ENCODE data around the gene CDKN2B.

CDKN2B gene

GRCh38 chr9:21993893-21994555 is 15.1 kb downstream of the CDKN2B start, which contains the start of gene CDKN2A:
TSS of gene CDKN2A (minus strand) at chr9:21994392.
- DNase-seq (ENCODE audit: low read depth) = no peak

GRCh38 chr9:21993007-21993406 is 16.1 kb downstream of the CDKN2B start:
- DNase-seq (ENCODE audit: low read depth) = no peak

- DNase-seq (ENCODE audit: low read depth) = no peak
Measured at GRCh38 chr9:21991072-21991959, 17.8 kb downstream of the CDKN2B start.

DNA sequence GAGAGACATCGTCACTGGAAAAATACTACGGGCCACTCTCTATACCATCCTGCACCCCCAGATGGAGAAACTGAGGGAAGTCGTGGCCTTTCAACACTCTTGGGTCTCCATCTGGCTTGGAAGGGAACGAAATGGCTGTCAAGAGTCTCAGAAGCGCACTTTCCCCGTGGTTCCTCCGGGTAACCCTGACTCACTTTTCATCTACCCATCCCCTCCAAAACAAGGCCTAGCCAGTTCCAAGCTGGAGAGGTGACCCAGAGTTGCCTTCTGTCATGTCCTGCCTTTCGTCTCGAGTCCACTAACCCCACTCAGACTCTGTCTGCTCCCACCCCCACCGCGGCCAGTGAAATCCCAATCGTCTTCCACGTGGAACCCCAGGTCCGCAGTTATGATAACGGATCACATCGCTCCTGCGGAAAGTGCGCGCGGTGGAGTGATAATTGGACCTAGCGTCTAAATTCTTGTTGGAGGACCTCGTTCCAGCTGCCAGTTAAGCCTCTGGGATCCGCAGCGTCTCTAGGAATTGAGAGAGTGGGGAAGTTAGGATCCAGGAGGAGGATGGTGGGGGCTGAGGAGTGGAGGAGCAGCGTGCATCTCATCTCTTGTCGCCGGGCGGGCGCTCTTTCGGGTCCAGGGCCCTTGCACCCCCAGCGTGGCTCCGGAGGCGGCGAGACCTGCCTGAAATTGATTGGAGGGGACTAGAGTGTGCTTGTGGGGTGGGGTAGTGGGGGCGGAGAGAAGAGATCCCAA is 19.5 kb downstream of the CDKN2B start:
- DNase-seq (ENCODE audit: low read depth) = no peak

- DNase-seq (ENCODE audit: low read depth) = no peak
Measured at GRCh38 chr9:21988056-21988990, 20.8 kb downstream of the CDKN2B start.

- DNase-seq (ENCODE audit: low read depth) = no peak
Measured at GRCh38 chr9:21985964-21986667, 23.0 kb downstream of the CDKN2B start.

- no peak for DNase-seq (ENCODE audit: low read depth)
Measured at GRCh38 chr9:21984101-21984500, 25.0 kb downstream of the CDKN2B start.

- no peak for DNase-seq (ENCODE audit: low read depth)
Measured at GRCh38 chr9:21983561-21983935, 25.6 kb downstream of the CDKN2B start.

DNA sequence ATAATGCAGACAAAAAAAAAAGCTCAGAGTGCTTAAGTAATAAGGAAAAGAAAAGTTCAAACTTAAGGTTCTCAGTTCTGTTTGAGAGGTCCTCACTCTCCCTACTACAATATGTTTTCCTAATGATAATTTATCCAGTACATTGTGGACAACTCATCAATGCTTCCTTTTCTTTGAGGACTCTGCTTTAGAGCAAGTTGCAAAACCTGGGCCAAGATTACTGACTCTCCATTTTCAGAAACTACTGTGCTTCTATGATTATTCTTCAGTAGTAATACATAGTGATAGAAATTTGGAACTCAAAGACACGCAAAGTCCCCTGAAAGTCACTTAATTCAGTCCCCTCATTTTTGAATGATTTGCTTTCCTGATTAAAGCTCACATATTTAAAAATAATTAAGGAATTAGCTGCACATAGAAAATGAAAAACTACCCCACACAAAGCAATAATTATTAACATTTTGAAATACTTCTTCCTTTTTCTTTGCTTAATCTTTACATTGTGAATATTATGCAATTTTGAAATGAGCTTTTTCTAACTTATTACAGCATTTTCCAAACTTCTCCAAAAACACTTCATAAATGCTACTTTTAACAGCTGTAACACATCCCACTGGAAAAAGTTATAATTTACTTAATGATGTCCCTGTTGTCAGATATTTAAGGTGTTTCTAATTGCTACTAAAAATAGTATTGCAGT is 26.1 kb downstream of the CDKN2B start:
- DNase-seq (ENCODE audit: low read depth) = no peak

GRCh38 chr9:21982391-21982790 is 26.7 kb downstream of the CDKN2B start:
- no peak for DNase-seq (ENCODE audit: low read depth)

GRCh38 chr9:21976334-21976875 is 32.7 kb downstream of the CDKN2B start:
- DNase-seq (ENCODE audit: low read depth) = no peak

DNA sequence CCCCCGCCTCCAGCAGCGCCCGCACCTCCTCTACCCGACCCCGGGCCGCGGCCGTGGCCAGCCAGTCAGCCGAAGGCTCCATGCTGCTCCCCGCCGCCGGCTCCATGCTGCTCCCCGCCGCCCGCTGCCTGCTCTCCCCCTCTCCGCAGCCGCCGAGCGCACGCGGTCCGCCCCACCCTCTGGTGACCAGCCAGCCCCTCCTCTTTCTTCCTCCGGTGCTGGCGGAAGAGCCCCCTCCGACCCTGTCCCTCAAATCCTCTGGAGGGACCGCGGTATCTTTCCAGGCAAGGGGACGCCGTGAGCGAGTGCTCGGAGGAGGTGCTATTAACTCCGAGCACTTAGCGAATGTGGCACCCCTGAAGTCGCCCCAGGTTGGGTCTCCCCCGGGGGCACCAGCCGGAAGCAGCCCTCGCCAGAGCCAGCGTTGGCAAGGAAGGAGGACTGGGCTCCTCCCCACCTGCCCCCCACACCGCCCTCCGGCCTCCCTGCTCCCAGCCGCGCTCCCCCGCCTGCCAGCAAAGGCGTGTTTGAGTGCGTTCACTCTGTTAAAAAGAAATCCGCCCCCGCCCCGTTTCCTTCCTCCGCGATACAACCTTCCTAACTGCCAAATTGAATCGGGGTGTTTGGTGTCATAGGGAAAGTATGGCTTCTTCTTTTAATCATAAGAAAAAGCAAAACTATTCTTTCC is 34.2 kb downstream of the CDKN2B start:
- DNase-seq (ENCODE audit: low read depth) = no peak

DNA sequence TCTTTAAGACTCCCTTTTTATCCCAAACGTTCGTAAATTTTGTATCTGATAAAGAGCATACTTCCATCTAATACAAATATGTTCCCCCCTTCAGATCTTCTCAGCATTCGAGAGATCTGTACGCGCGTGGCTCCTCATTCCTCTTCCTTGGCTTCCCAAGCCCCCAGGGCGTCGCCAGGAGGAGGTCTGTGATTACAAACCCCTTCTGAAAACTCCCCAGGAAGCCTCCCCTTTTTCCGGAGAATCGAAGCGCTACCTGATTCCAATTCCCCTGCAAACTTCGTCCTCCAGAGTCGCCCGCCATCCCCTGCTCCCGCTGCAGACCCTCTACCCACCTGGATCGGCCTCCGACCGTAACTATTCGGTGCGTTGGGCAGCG is 34.8 kb downstream of the CDKN2B start:
- DNase-seq (ENCODE audit: low read depth) = no peak

DNA sequence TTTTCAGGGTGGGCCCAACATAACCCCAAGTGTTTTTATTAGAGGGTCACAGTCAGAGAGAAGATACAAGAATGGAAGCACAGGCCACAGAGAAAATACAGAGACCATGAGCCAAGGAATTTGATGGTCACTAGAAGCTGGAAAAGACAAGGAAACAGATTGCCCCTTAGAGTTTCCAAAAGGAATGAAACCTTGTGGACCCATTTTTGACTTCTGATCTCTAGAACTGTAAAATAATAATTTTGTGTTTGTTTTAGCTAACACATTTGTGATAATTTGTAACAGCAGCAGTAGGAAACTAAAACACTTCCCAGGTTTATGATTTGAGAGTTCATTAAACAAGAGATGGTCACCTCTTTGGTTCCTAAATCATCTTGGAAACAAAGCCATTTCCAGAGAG is 36.7 kb downstream of the CDKN2B start:
- no peak for DNase-seq (ENCODE audit: low read depth)

GRCh38 chr9:21970800-21971640 is 38.1 kb downstream of the CDKN2B start:
- no peak for DNase-seq (ENCODE audit: low read depth)

DNA sequence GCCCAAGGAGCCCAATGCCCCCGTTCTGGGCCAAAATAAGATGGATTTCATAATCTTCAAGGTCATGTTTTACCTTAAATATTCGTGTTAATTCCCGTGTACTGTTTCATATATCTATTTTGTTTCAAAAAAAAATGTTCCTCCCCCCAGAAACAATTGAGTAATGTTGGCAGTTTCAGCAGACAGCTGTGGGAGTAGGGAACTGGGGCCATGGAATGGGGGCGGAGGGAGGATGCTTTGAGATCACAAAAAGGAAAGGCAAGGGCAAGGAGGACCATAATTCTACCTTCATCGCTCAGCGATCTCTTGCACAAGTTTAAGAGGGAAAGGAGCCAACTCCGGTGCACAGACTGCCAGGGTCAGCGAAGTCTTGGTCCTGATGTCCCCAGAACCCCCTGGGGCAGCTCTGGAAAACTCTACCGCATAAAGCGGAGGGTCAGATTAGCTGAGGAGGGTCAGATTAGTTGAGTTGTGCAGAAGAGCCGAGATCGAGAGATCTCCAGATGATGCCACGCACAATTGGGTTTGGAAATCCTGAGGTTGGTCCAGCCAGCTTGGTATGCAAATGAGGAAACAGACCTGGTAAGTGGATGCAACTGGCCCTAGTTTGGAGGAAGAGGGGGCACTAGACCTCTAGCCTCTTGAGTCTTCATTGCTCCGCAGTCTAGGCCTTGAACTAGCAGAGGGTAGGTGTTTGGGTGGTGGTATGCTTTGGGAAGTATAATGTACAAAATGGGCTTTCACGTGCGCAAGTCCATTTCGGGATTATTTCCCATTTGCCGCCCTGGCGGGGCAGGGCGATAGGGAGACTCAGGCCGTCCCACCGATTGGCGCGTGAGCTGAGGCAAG is 38.9 kb downstream of the CDKN2B start:
- DNase-seq (ENCODE audit: low read depth) = no peak

Data from stromal cell of bone marrow (primary cell).